Psoas muscle (tissue), 8 donors: ENCODE data around the gene SH3RF2. TPM values are rescaled to one million over a fixed set of nuclear protein-coding genes. Genes with fewer than 3 reads are reported as not detected.
"Not testable (repeated sequence)": the region's sequence is repeated elsewhere in the genome, so short reads cannot be mapped to it uniquely, and the experiment has no call there.

Experiments
- ATAC-seq, 4 donors: fragments of 200-7000 bp; cut with Tn5 transposase; one replicate each; pipeline ENCODE4 v1.9.1; 2020; ENCODE audit warnings: moderate library complexity in 3 of 4, mild to moderate bottlenecking in 2 of 4
- DNase-seq, 2 donors: peaks; one replicate each; pipeline ENCODE4 v3.0.0-alpha.2; 2020
- H3K27ac ChIP-seq: fragments of 200-600 bp; one replicate; pipeline ENCODE4 v1.8.0; 2022
- H3K27me3 ChIP-seq, 3 donors: fragments of 200-600 bp in 1 of 3; one replicate each; pipeline versions ENCODE4 v1.6.1 to v1.8.0; 2013 to 2022; ENCODE audit warnings: low read length in 2 of 3, mild to moderate bottlenecking in 2 of 3, moderate library complexity in 1 of 3; ENCODE audit not compliant: insufficient read depth in 3 of 3
- H3K36me3 ChIP-seq, 2 donors: fragments of 200-600 bp in 1 of 2; one replicate each; pipeline versions ENCODE4 v1.6.1 to v1.8.0; 2013 to 2022; ENCODE audit warnings: low read depth in 1 of 2, mild to moderate bottlenecking in 1 of 2, moderate library complexity in 1 of 2; ENCODE audit not compliant: insufficient read depth in 1 of 2
- H3K4me1 ChIP-seq: fragments of 200-600 bp; one replicate; pipeline ENCODE4 v1.8.0; 2022
- H3K4me3 ChIP-seq: fragments of 200-600 bp; one replicate; pipeline ENCODE4 v1.8.0; 2022; ENCODE audit warnings: mild to moderate bottlenecking
- H3K9me3 ChIP-seq: fragments of 200-600 bp; one replicate; pipeline ENCODE4 v1.8.0; 2022
- WGBS, 3 donors: extraction: QIAGEN DNeasy Blood & Tissue Kit; methylation state at CpG; one replicate each; pipeline versions ENCODE4 v1.1.6 to v1.1.7; 2013; 5-methylcytosine and 5-hydroxymethylcytosine counted together
- intact Hi-C, 2 donors: fragments of 100-400 bp; cut with DNase I; formaldehyde crosslinking; loops; one replicate each; pipeline versions ENCODE4 v1.11.0 to v1.14.2; 2022
- polyA plus RNA-seq, 3 donors: library from polyadenylated mRNA; stranded (reverse); fragments of 200-250 nt; gene quantifications; one replicate each; pipeline ENCODE4 v1.2.3, GENCODE V29; 2013
- total RNA-seq, 4 donors: library from RNA; stranded (reverse); fragmentation: NEBNext Ultra II Directional in 2 of 4; extraction: Animal tissue kit (Norgen Biotek cat#: 25700) in 2 of 4; gene quantifications; one replicate each; pipeline versions ENCODE4 v1.2.1 to v1.2.4, GENCODE V29; 2021 to 2023
- TF ChIP-seq, protein P1 (sequence below): fragments of 200-600 bp; IDR thresholded peaks from one replicate; pipeline ENCODE4 v1.8.0; 2022; ENCODE audit warnings: antibody characterized with exemption
- donor health status: healthy with polysubstance abuse.
- donor health status: DM: no; HTN: no; CAD: no; lungs with moderate emphysema.
- donor health status: Bipolar disorder and iron deficiency.
- donor health status: healthy.
- donor health status: DM: yes; HTN: yes; CAD: no.
- donor health status: DM: no; HTN: no; CAD: no.
- donor health status: DM: no; HTN: no; CAD: no.
- donor health status: DM: yes; HTN: yes; CAD: no.

The SH3RF2 gene
- total and polyA plus RNA-seq, 7 donors, result 1.1 to 64.1 (median 24.3) TPM

DNA sequence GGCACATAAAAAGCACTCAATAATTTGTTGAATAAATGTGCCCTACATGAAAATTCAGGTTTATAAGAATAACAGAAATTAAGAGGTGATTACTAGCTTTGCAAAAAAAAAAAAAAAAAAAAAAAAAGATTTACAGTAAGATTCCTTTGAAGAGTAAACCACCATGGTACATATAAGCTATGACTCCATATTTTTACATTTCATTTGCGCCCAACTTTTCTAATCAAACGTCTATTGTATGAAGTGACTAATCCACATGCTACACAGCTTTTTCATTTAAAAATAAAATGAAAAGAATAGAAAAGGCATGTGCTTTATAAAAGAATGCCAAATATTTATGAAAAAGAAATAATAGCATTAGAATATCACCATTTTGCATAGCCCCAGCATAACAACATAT, 169.1 kb downstream of the SH3RF2 start, which contains the start of gene PLAC8L1:
Gene PLAC8L1 (minus strand): TSS at position 101 of the 400 bp plus-strand sequence. CDS start 1,266 bp downstream, outside the sequence.
- TF ChIP-seq, protein P1, sequence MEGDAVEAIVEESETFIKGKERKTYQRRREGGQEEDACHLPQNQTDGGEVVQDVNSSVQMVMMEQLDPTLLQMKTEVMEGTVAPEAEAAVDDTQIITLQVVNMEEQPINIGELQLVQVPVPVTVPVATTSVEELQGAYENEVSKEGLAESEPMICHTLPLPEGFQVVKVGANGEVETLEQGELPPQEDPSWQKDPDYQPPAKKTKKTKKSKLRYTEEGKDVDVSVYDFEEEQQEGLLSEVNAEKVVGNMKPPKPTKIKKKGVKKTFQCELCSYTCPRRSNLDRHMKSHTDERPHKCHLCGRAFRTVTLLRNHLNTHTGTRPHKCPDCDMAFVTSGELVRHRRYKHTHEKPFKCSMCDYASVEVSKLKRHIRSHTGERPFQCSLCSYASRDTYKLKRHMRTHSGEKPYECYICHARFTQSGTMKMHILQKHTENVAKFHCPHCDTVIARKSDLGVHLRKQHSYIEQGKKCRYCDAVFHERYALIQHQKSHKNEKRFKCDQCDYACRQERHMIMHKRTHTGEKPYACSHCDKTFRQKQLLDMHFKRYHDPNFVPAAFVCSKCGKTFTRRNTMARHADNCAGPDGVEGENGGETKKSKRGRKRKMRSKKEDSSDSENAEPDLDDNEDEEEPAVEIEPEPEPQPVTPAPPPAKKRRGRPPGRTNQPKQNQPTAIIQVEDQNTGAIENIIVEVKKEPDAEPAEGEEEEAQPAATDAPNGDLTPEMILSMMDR, result no peak
- intact Hi-C loops, result no loop called here
- DNase-seq (no peak), ATAC-seq (no peak)
- H3K4me3 ChIP-seq, result no peak within 1 kb of the TSS
- no peaks in the 10 kb centered on the region for H3K4me1 ChIP-seq
- WGBS, 3 donors, result 93 to 98% (median 96%) methylated on average over 2 of the region's 2 CpGs
- no peak within 1 kb of the TSS for H3K27ac ChIP-seq
- H3K36me3 ChIP-seq, result no peaks in the 10 kb centered on the region
- H3K27me3 ChIP-seq, result no peaks in the 10 kb centered on the region
- no peaks in the 10 kb centered on the region for H3K9me3 ChIP-seq

DNA sequence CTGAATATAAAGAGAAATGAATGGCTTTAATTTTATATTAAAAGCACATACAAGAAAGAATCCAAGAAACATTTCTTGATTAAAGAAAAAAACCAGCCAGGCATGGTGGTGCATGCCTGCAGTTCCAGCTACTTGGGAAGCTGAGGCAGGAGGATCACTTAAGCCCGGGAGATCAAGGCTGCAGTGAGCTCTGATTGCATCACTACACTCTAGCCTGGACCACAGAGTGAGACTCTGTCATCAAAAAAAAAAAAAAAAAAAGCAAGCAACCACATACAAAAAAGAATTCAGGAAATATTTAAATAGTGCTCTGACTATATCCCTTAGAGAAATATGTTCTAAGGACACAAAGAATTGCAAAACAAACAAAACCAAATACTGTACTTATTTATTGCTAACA, 171.5 kb downstream of the SH3RF2 start:
- no peak overlapping the region for H3K27ac ChIP-seq
- H3K9me3 ChIP-seq, result no peaks in the 10 kb centered on the region
- intact Hi-C loops, result no loop called here
- no peaks in the 10 kb centered on the region for H3K4me1 ChIP-seq
- no peaks in the 10 kb centered on the region for H3K27me3 ChIP-seq
- no peak overlapping the region for H3K4me3 ChIP-seq
- TF ChIP-seq, protein P1, result no peak
- ATAC-seq (no peak), DNase-seq (no peak)
- WGBS, 3 donors, result 39 to 61% (median 52%) methylated on average over 1 of the region's 1 CpG
- peaks cover 0 to 15% of the 10 kb centered on the region in 2 donors for H3K36me3 ChIP-seq

DNA sequence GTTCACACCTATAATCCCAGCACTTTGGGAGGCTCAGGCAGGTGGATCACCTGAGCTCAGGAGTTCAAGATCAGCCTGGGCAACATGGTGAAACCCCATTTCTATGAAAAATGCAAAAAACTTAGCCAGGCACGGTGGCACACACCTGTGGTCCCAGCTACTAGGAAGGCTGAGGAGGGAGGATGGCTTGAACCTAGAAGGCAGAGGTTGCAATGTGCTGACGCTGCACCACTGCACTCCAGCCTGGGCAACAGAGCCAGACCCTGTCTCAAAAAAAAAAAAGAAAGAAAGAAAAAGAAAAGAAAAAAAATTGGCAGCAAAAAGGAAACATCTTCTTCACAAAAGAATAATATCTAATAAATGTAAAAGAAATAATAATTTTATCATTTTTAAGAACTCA, 172.5 kb downstream of the SH3RF2 start:
- H3K4me1 ChIP-seq, ATAC-seq, H3K27ac ChIP-seq, intact Hi-C loops, DNase-seq, H3K9me3 ChIP-seq, H3K27me3 ChIP-seq, H3K4me3 ChIP-seq: not testable (repeated sequence)
- WGBS, 3 donors, result 93 to 95% (median 95%) methylated on average over 2 of the region's 2 CpGs
- peaks cover 0 to 25% of the 10 kb centered on the region in 2 donors for H3K36me3 ChIP-seq

DNA sequence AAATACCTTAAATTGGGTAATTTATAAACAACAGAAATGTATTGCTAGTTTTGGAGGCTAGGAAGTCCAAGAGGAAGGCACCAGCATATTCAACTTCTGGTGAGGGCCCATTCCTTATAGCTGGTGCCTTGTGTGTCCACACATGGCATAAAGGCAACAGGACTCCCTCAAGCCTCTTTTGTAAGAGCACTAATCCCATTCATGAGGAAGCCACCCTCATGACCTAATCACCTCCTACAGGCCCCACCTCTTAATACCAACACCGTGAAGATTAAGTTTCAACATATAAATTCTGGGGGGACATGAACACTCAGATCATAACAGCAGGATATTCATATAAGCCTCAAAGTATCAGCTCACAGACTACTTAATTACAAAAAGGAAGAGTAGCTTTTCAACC, 173.0 kb downstream of the SH3RF2 start:
- no peaks in the 10 kb centered on the region for H3K4me1 ChIP-seq
- peaks cover 0 to 30% of the 10 kb centered on the region in 2 donors for H3K36me3 ChIP-seq
- no peaks in the 10 kb centered on the region for H3K27me3 ChIP-seq
- no peaks in the 10 kb centered on the region for H3K9me3 ChIP-seq
- no peak overlapping the region for H3K4me3 ChIP-seq
- intact Hi-C loops, result no loop called here
- DNase-seq (no peak), ATAC-seq (no peak)
- no peak overlapping the region for H3K27ac ChIP-seq
- WGBS, 3 donors, result 60 to 79% (median 76%) methylated on average over 1 of the region's 1 CpG
- TF ChIP-seq, protein P1, result no peak

DNA sequence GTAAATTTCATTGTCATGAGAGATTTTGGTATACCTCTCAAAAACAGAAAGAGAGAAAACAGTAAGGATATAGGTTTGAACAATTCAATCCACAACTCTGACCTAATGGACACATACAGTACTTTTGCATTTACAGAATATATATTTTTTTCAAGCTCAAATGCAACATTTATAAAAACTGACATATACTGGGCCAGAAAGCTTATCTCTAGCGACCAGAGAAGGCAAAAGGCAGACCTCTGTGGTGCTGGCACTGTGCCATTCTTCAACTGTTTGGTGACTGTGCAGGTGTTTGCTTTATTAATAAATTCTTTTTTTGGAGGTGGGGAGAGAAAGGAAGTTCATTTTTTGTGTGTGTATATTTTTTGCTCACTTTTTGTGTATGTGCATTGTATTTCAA, 175.0 kb downstream of the SH3RF2 start:
- H3K27me3 ChIP-seq, result no peaks in the 10 kb centered on the region
- peaks cover 0 to 47% of the 10 kb centered on the region in 2 donors for H3K36me3 ChIP-seq
- intact Hi-C loops, result no loop called here
- no peak overlapping the region for H3K4me3 ChIP-seq
- DNase-seq (no peak), ATAC-seq (no peak)
- no peaks in the 10 kb centered on the region for H3K9me3 ChIP-seq
- no peaks in the 10 kb centered on the region for H3K4me1 ChIP-seq
- WGBS, 3 donors, result 67 to 82% (median 81%) methylated on average over 1 of the region's 1 CpG
- H3K27ac ChIP-seq, result no peak overlapping the region
- TF ChIP-seq, protein P1, result no peak
